Osteocyte (in vitro differentiated cells): ENCODE results near the gene BMPR1A. TPM values are rescaled to one million over a fixed set of nuclear protein-coding genes. Genes with fewer than 3 reads are reported as not detected.

Experiments used
- DNase-seq: peaks from one replicate; pipeline ENCODE4 v3.0.0; 2021; ENCODE audit warnings: mixed read lengths; ENCODE audit not compliant: unreplicated experiment; ENCODE audit errors: extremely low spot score
- H3K27ac Mint-ChIP-seq: one replicate; pipeline ENCODE4 v1.8.0; 2021; ENCODE audit warnings: mild to moderate bottlenecking, mixed read lengths; ENCODE audit not compliant: unreplicated experiment
- H3K27me3 Mint-ChIP-seq: one replicate; pipeline ENCODE4 v1.8.0; 2021; ENCODE audit warnings: mixed read lengths; ENCODE audit not compliant: unreplicated experiment
- H3K36me3 Mint-ChIP-seq: one replicate; pipeline ENCODE4 v1.8.0; 2021; ENCODE audit warnings: mixed read lengths; ENCODE audit not compliant: unreplicated experiment
- H3K4me1 Mint-ChIP-seq: one replicate; pipeline ENCODE4 v1.8.0; 2021; ENCODE audit warnings: mixed read lengths; ENCODE audit not compliant: unreplicated experiment
- H3K4me3 Mint-ChIP-seq: one replicate; pipeline ENCODE4 v1.8.0; 2021; ENCODE audit warnings: mild to moderate bottlenecking, moderate library complexity, mixed read lengths; ENCODE audit not compliant: unreplicated experiment
- H3K9me3 Mint-ChIP-seq: one replicate; pipeline ENCODE4 v1.8.0; 2021; ENCODE audit warnings: mixed read lengths; ENCODE audit not compliant: unreplicated experiment
- total RNA-seq: library from RNA; stranded (reverse); gene quantifications from 2 replicates; pipeline ENCODE4 v1.2.1, GENCODE V29; 2021
- TF ChIP-seq, protein P1 (sequence below): fragments of 200-600 bp; sonication (generic); IDR thresholded peaks from 2 replicates; pipeline ENCODE4 v1.5.0; 2021; ENCODE audit warnings: antibody characterized with exemption, mild to moderate bottlenecking, moderate library complexity

BMPR1A gene
- total RNA-seq, 1 donor from 2014 or later: 75.5 TPM

DNA sequence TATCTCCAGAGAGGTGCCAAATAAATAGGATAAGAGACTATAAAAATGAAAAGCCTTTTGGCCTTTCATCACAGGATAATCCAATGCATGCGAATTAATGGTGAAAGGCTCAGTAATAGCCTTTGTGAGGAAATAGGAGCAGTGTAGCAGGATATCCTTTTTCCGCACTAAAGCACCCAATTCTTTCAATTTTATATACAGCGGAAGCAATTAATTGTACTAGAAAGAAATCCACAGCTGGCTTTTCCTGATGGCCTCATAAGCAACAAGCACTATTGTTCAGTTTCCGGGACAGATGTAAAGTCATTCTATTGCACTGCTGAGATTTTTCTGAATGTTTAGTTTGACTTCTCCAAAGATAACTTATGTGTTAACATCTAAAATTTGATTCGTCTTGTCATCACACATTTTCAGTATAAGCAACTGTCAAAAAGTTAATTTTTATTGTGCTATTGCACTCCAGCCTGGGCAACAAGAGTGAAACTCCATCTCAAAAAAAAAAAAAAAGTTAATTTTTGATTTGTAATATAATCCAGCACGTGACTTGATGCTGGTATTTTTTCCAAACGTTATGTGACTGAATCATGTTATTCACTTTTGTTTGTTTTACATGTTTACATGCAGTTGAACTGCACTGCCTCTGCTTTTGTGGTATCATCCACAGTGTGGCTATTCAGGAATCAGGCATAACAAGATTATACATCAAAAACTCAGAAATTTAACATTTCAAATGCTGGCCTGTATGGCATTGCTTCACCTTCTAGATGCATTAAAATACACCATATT, 8.4 kb upstream of the BMPR1A start:
- TF ChIP-seq, protein P1, sequence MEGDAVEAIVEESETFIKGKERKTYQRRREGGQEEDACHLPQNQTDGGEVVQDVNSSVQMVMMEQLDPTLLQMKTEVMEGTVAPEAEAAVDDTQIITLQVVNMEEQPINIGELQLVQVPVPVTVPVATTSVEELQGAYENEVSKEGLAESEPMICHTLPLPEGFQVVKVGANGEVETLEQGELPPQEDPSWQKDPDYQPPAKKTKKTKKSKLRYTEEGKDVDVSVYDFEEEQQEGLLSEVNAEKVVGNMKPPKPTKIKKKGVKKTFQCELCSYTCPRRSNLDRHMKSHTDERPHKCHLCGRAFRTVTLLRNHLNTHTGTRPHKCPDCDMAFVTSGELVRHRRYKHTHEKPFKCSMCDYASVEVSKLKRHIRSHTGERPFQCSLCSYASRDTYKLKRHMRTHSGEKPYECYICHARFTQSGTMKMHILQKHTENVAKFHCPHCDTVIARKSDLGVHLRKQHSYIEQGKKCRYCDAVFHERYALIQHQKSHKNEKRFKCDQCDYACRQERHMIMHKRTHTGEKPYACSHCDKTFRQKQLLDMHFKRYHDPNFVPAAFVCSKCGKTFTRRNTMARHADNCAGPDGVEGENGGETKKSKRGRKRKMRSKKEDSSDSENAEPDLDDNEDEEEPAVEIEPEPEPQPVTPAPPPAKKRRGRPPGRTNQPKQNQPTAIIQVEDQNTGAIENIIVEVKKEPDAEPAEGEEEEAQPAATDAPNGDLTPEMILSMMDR: no peak
- Mint-ChIP-seq H3K36me3 (no peaks in the 10 kb centered on the region), H3K9me3 (no peaks in the 10 kb centered on the region), H3K27me3 (no peaks in the 10 kb centered on the region), H3K4me3 (no peak overlapping the region), H3K27ac (no peak overlapping the region), H3K4me1 (peaks cover 21% of the 10 kb centered on the region)
- DNase-seq: no peak

DNA sequence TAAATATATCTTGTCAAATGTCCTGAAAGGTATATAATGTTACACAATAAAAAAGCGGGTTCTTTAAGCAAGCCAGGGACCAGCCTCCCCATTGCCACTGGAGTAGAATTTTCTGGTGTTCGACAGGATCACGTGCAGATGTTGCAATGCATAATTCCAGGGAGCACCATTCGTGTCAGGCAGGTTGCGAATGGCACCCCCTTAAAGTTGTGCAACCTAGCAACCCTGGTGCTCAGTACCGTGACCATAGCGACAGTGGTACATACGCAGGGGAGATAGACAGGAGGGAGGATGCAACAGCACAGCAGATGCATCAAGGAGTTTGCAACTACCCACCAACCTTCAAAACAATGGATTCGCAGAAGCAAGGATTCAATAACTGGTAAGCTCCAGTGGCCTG, 6.6 kb upstream of the BMPR1A start:
- no peak overlapping the region for H3K27ac Mint-ChIP-seq
- no peaks in the 10 kb centered on the region for H3K36me3 Mint-ChIP-seq
- peaks cover 29% of the 10 kb centered on the region for H3K4me1 Mint-ChIP-seq
- no peaks in the 10 kb centered on the region for H3K27me3 Mint-ChIP-seq
- TF ChIP-seq, protein P1: no peak
- no peak overlapping the region for H3K4me3 Mint-ChIP-seq
- no peak for DNase-seq
- H3K9me3 Mint-ChIP-seq: no peaks in the 10 kb centered on the region

DNA sequence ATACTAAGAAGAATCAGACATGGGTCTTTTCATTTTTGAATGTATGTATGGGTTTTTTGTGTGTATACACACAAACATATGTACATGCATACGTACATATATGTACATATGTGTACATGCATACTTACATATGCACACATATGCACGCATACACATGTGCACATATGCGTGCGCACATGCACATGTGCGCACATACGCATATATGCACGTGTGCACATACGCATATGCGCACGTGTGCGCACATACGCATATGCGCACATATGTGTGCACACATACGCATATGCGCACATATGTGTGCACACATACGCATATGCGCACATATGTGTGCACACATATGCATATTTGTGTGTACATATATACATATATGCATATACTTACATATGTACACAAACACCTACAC, 4.9 kb upstream of the BMPR1A start:
- DNase-seq: no peak
- no peak overlapping the region for H3K4me3 Mint-ChIP-seq
- peaks cover 35% of the 10 kb centered on the region for H3K4me1 Mint-ChIP-seq
- no peaks in the 10 kb centered on the region for H3K9me3 Mint-ChIP-seq
- H3K36me3 Mint-ChIP-seq: no peaks in the 10 kb centered on the region
- TF ChIP-seq, protein P1: no peak
- no peaks in the 10 kb centered on the region for H3K27me3 Mint-ChIP-seq
- H3K27ac Mint-ChIP-seq: no peak overlapping the region

DNA sequence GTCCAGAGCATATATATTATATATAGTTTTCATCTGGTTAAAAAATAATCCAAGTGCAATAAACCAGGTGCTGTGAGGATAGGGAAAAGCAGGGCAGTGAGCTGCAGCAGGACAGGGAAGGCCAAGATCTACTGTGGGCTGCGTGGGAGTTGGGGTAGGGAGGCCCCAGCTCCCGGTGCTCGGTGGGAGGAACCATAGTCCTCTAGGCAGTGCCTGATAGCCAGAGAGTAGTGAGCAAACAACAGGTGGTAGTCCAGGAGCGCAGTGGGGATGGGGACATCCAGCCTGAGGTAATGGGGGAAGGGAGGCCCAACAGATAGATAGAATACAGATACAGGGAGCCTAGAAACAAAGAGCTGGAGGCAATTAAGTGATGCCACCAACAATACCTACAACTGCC, 4.1 kb upstream of the BMPR1A start:
- Mint-ChIP-seq H3K27ac (no peak overlapping the region), H3K27me3 (no peaks in the 10 kb centered on the region), H3K4me1 (peaks cover 35% of the 10 kb centered on the region)

DNA sequence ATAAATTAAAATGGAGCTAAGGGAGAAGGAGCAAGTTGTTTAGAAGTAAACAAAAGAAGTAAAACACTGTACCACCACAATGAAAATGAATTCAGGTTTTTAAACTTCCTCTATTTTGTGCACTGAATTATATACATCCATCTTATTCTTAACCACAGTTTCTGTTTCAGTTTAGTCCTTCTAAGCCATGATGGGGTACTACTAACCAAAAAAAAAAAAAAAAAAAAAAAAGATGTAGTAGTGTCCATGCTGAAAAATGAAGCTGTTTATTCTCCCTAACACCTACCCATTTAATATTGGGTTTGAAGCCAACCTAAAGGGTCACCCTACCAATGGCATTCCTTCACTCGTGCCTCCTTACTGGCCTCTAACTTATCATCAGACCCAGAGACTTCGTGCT, 3.4 kb upstream of the BMPR1A start:
- H3K27me3 Mint-ChIP-seq: no peaks in the 10 kb centered on the region
- no peaks in the 10 kb centered on the region for H3K36me3 Mint-ChIP-seq
- no peak overlapping the region for H3K4me3 Mint-ChIP-seq
- peaks cover 34% of the 10 kb centered on the region for H3K4me1 Mint-ChIP-seq
- H3K9me3 Mint-ChIP-seq: no peaks in the 10 kb centered on the region
- no peak overlapping the region for H3K27ac Mint-ChIP-seq
- no peak for DNase-seq
- TF ChIP-seq, protein P1: no peak

More for the DNA sequence above, 4.1 kb upstream of the BMPR1A start:
- DNase-seq: no peak
- Mint-ChIP-seq H3K4me3 (no peak overlapping the region), H3K9me3 (no peaks in the 10 kb centered on the region), H3K36me3 (no peaks in the 10 kb centered on the region)
- TF ChIP-seq, protein P1: no peak
